GM12878 (cell line): ENCODE measurements around the gene CD52. TPM values are rescaled to one million over a fixed set of nuclear protein-coding genes. Genes with fewer than 3 reads are reported as not detected.

Experiments
- ATAC-seq: fragments of 200-7000 bp; cut with Tn5 transposase; 3 replicates; pipeline ENCODE4 v1.9.1; 2020; ENCODE audit warnings: mild to moderate bottlenecking, moderate library complexity
- BruUV-seq: library from RNA; stranded (reverse); fragments of 400-500 nt; replicated peaks from 2 replicates; lab custom pipeline; 2021; lab: Mats Ljungman, UMichigan
- CTCF ChIA-PET: fragments of 300-600 bp; sonication (Branson Sonifier 250); formaldehyde crosslinking; extraction: SDS; loops from one replicate; lab custom pipeline; 2021; ENCODE audit warnings: inconsistent platforms; lab: Yijun Ruan, JAX
- POLR2A ChIA-PET: fragments of 350-600 bp; formaldehyde crosslinking; extraction: SDS; loops from one replicate; lab custom pipeline; 2021; ENCODE audit warnings: inconsistent platforms; lab: Charles Lee
- RAD21 ChIA-PET: fragments of 300-600 bp; sonication (Branson Sonifier 250); formaldehyde crosslinking; loops from one replicate; lab custom pipeline; 2023; ENCODE audit warnings: antibody characterized with exemption; ENCODE audit not compliant: unreplicated experiment; lab: Charles Lee
- SMC1A ChIA-PET: fragments of 300-600 bp; sonication (Branson Sonifier 250); formaldehyde crosslinking; loops from one replicate; lab custom pipeline; 2023; ENCODE audit not compliant: unreplicated experiment, uncharacterized antibody; lab: Charles Lee
- DNase-seq: peaks from one replicate; pipeline ENCODE4 v3.0.0-alpha.2; 2011; ENCODE audit warnings: low read depth, low spot score
- FAIRE-seq: peaks from 3 replicates; lab custom pipeline; 2011; peaks lifted over from hg19 to GRCh38; lab: Jason Lieb, UNC
- H2AFZ ChIP-seq: 2 replicates; pipeline ENCODE4 v1.6.0; 2011; ENCODE audit warnings: low read depth, low read length, control low read depth; ENCODE audit not compliant: control insufficient read depth
- H3K27ac ChIP-seq: 2 replicates; pipeline ENCODE4 v1.5.1; 2011; ENCODE audit warnings: control low read depth; ENCODE audit not compliant: control insufficient read depth, insufficient read depth
- H3K27me3 ChIP-seq, 2 experiments: replicated peaks in 1 of 2; 2 replicates each; pipeline versions ENCODE4 v1.6.0 to v1.6.1; 2011; ENCODE audit warnings: low read length in 1 of 2; ENCODE audit not compliant: control insufficient read depth in 2 of 2, insufficient read depth in 2 of 2
- H3K36me3 ChIP-seq, 2 experiments: 2 replicates each; pipeline ENCODE4 v1.5.1; 2011; ENCODE audit warnings: low read length in 1 of 2; ENCODE audit not compliant: control insufficient read depth in 2 of 2, insufficient read depth in 2 of 2
- H3K4me1 ChIP-seq: 2 replicates; pipeline ENCODE4 v1.6.1; 2011; ENCODE audit warnings: mild to moderate bottlenecking, low read length, moderate library complexity, mixed read lengths; ENCODE audit not compliant: control insufficient read depth, insufficient read depth
- H3K4me2 ChIP-seq: 2 replicates; pipeline ENCODE4 v1.6.0; 2011; ENCODE audit warnings: control low read depth; ENCODE audit not compliant: control insufficient read depth, insufficient read depth
- H3K4me3 ChIP-seq: fragments of 200-600 bp; sonication (generic); 2 replicates; pipeline ENCODE4 v1.5.1; 2016
- H3K79me2 ChIP-seq: 2 replicates; pipeline ENCODE4 v1.6.0; 2011; ENCODE audit warnings: low read length; ENCODE audit not compliant: control insufficient read depth, insufficient read depth
- H3K9ac ChIP-seq: 2 replicates; pipeline ENCODE4 v1.8.0; 2011; ENCODE audit warnings: low read length, control low read depth, mixed read lengths; ENCODE audit not compliant: control insufficient read depth, insufficient read depth
- H3K9me3 ChIP-seq: replicated peaks from 3 replicates; pipeline ENCODE4 v1.5.1; 2011; ENCODE audit warnings: mild to moderate bottlenecking, low read length; ENCODE audit not compliant: control insufficient read depth, insufficient read depth
- H4K20me1 ChIP-seq: 2 replicates; pipeline ENCODE4 v1.6.0; 2011; ENCODE audit not compliant: control insufficient read depth, insufficient read depth
- CBFB ChIP-seq: IDR thresholded peaks from 2 replicates; pipeline ENCODE4 v1.6.1; 2016; ENCODE audit warnings: antibody characterized with exemption, low read depth
- KAT2A ChIP-seq: conservative IDR thresholded peaks from 2 replicates; pipeline ENCODE4 v1.6.1; 2011; ENCODE audit warnings: low read depth, low read length; ENCODE audit not compliant: control insufficient read depth
- POLR2AphosphoS5 ChIP-seq: IDR thresholded peaks from 2 replicates; pipeline ENCODE4 v1.6.1; 2011; ENCODE audit warnings: mild to moderate bottlenecking, low read length, inconsistent platforms
- RAD21 ChIP-seq: IDR thresholded peaks from 2 replicates; pipeline ENCODE4 v1.6.1; 2011; ENCODE audit warnings: mild to moderate bottlenecking, low read depth, low read length, moderate library complexity; ENCODE audit not compliant: insufficient read depth
- RUNX3 ChIP-seq: IDR thresholded peaks from 2 replicates; pipeline ENCODE4 v1.6.1; 2012; ENCODE audit warnings: low read length, inconsistent platforms
- SIX5 ChIP-seq: IDR thresholded peaks from 2 replicates; pipeline ENCODE4 v1.6.1; 2011; ENCODE audit warnings: mild to moderate bottlenecking, low read depth, low read length, moderate library complexity; ENCODE audit not compliant: severe bottlenecking
- SMAD1 ChIP-seq: fragments of 450-650 bp; IDR thresholded peaks from 2 replicates; pipeline ENCODE4 v1.6.1; 2018; ENCODE audit warnings: mild to moderate bottlenecking, low read depth; ENCODE audit not compliant: partially characterized antibody
- SMAD5 ChIP-seq: IDR thresholded peaks from 2 replicates; pipeline ENCODE4 v1.6.1; 2016; ENCODE audit warnings: antibody characterized with exemption, low read depth
- SMARCA5 ChIP-seq: fragments of 450-650 bp; IDR thresholded peaks from 2 replicates; pipeline ENCODE4 v1.6.1; 2017; ENCODE audit warnings: mild to moderate bottlenecking
- SMC3 ChIP-seq: IDR thresholded peaks from 2 replicates; pipeline ENCODE4 v1.6.1; 2011; ENCODE audit warnings: low read length, improper control_type of control experiment, borderline replicate concordance
- SREBF2 ChIP-seq: IDR thresholded peaks from 2 replicates; pipeline ENCODE4 v1.6.1; 2012; ENCODE audit warnings: mild to moderate bottlenecking, low read length
- SRF ChIP-seq, 2 experiments: IDR thresholded peaks; 2 replicates each; pipeline ENCODE4 v1.6.1; 2011; ENCODE audit warnings: low read depth in 2 of 2, low read length in 2 of 2, mild to moderate bottlenecking in 1 of 2, moderate library complexity in 1 of 2
- YY1 ChIP-seq: IDR thresholded peaks from 2 replicates; pipeline ENCODE4 v1.6.1; 2011; ENCODE audit warnings: low read depth, mild to moderate bottlenecking, low read length
- WGBS: methylation state at CpG from one replicate; pipeline ENCODE4 v1.1.6; 2016; ENCODE audit warnings: low lambda C conversion rate; ENCODE audit not compliant: insufficient replicate concordance, insufficient coverage; ENCODE audit errors: missing lambda C conversion rate; 5-methylcytosine and 5-hydroxymethylcytosine counted together
- in situ Hi-C: fragments of 300-500 bp; cut with MboI; formaldehyde crosslinking; loops from 9 replicates; pipeline ENCODE4 v1.14.3; 2018; ENCODE audit warnings: mixed read lengths
- intact Hi-C: fragments of 100-400 bp; cut with micrococcal nuclease; formaldehyde crosslinking; loops from one replicate; pipeline ENCODE4 v1.14.2; 2022; ENCODE audit not compliant: unreplicated experiment
- polyA plus RNA-seq, 11 experiments: library from polyadenylated mRNA; depleted of rRNA in 4 of 11; unstranded in 6 of 11; stranded (reverse) in 5 of 11; fragments of >200 nt; fragmentation: Nextera tagmentation in 4 of 11; fragmentation: Illumina TruSeq in 1 of 11; extraction: Ambion mirVana in 4 of 11; extraction: Trizol in 1 of 11; gene quantifications; 1 replicate in 1 of 11; 2 replicates in 10 of 11; pipeline versions ENCODE4 v1.2.1 to v1.2.3, GENCODE V29; 2011 to 2016; ENCODE audit warnings: inconsistent platforms in 2 of 11, missing spikeins in 2 of 11, low read depth in 1 of 11
- total RNA-seq, 4 experiments: library from RNA; depleted of rRNA in 3 of 4; stranded (reverse); fragments of >200 nt in 3 of 4; fragmentation: Illumina TruSeq in 1 of 4; extraction: Trizol in 1 of 4; gene quantifications; 2 replicates each; pipeline versions ENCODE4 v1.2.1 to v1.2.3, GENCODE V29; 2013 to 2021
- TF ChIP-seq, protein P1 (sequence below), 3 experiments: IDR thresholded peaks in 2 of 3; conservative IDR thresholded peaks in 1 of 3; 2 replicates each; pipeline ENCODE4 v1.5.1; 2011; ENCODE audit warnings: low read depth in 3 of 3, low read length in 3 of 3, mild to moderate bottlenecking in 3 of 3, control low read depth in 2 of 3, moderate library complexity in 2 of 3, inconsistent platforms in 1 of 3, mixed read lengths in 1 of 3; ENCODE audit not compliant: control insufficient read depth in 2 of 3, insufficient read depth in 1 of 3; ENCODE audit errors: extremely low read depth in 1 of 3
- TF ChIP-seq, protein P2 (sequence below): fragments of 450-650 bp; IDR thresholded peaks from 2 replicates; pipeline ENCODE4 v1.6.1; 2016; ENCODE audit warnings: mild to moderate bottlenecking

The CD52 gene
- total and polyA plus RNA-seq, 10 of the 15 experiments (the other 5 are each of a cell fraction or from before 2014, with no cell fraction given): 237 to 2,736 (median 532) TPM

DNA sequence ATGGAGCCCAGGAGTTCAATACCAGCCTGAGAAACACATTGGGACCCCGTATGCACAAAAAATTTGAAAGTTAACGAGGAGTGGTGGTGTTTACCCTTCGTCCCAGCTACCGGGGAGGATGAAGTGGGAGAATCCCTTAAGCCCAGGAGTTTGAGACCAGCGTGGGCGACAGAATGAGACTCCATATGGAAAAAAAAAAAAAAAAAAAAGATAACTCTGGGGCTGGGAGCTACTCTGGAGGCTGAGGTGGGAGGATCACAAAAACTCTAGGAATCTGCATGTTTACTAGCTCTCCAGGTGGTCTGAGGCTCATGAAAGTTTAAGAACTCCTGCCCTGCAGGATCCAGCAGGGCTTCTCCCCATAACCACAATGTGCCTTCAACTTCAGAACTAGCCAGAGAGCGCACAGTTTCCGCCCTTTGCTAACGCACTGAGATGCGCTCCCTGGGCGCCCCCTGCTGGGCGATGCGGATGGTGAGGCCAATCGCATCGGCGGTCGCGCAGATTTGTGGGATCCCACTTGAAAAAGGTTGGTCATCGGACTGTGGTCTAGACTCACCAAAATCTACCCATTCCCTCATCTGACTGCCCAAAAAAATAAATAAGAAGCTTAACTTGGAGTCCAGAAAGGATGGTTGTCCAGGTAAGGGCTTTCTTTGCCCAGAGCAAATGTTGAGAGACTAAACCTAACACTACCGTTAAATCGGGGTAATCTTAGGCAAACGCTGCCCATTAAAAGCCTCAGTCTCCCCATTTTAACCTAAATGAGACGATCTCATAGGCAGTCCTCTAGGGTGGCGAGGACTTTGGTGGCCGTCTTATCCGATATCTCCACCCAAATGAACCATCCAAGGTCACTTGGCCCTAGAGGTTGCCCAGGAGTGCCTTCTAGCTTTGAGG, 46.0 kb downstream of the CD52 start:
- SMC1A ChIA-PET: interaction anchor here (0.6 to 3.0 kb wide), 13 partner anchors 11 to 167 kb away, joined by 3 to 16 read pairs (median 4); no protein-coding TSS in a partner anchor
- no peaks in the 10 kb centered on the region; the same call in 1 of the 2 replicates for H3K4me1 ChIP-seq
- no peak overlapping the region for H3K4me3 ChIP-seq
- peak; percentile 16 for DNase-seq
- in situ Hi-C loops: no loop called here
- 20% methylated on average over 26 of the region's 26 CpGs for WGBS
- H2AFZ ChIP-seq: no peak overlapping the region
- no peak overlapping the region for H3K9ac ChIP-seq
- CTCF ChIA-PET: interaction anchor here (0.6 to 5.6 kb wide), 29 partner anchors 8 to 251 kb away, joined by 3 to 89 read pairs (median 5); partner anchors contain the start of genes CD52, CEP85, PDIK1L and ZNF593
- no peaks in the 10 kb centered on the region for H3K9me3 ChIP-seq
- H3K79me2 ChIP-seq: no peaks in the 10 kb centered on the region
- H3K4me2 ChIP-seq: no peak overlapping the region
- peak; percentile 91 for ATAC-seq
- POLR2A ChIA-PET: interaction anchor here (0.6 to 0.9 kb wide), 3 partner anchors 11 to 57 kb away, joined by 3 to 4 read pairs (median 3); no protein-coding TSS in a partner anchor
- RAD21 ChIA-PET: interaction anchor here (0.9 to 4.1 kb wide), 4 partner anchors 25 to 88 kb away, joined by 5 to 29 read pairs (median 5); no protein-coding TSS in a partner anchor
- intact Hi-C loops: loop anchor here (2.0 to 10.0 kb wide), 2 partner anchors 51 to 79 kb away; partner anchors contain the start of gene LIN28A
- H3K27ac ChIP-seq: no peak overlapping the region
- H3K27me3 ChIP-seq: peaks cover 3 to 5% of the 10 kb centered on the region in 2 experiments; a peak in 3 of 4 replicates
- peak; percentile 84 for FAIRE-seq
- H4K20me1 ChIP-seq: no peaks in the 10 kb centered on the region
- no peaks in the 10 kb centered on the region for H3K36me3 ChIP-seq
- BruUV-seq: no TSS peak
- TF ChIP-seq RUNX3 (peak; percentile 68), CBFB (0 out of 2 replicates have a peak, but pooled peaks have one; percentile 24), POLR2AphosphoS5 (no peak), SMARCA5 (0 out of 2 replicates have a peak, but pooled peaks have one; percentile 49), SMAD1 (no peak), SRF (IDR thresholded peaks at IDR 0.05; ENCODE audit: low read depth in 2 of 2, low read length in 2 of 2) (no peak), YY1 (peak; percentile 63; the same call in 1 of the 2 replicates), SREBF2 (no peak), KAT2A (no peak), SIX5 (no peak), RAD21 (peak; percentile 81), SMC3 (peak; percentile 79), SMAD5 (no peak)
- TF ChIP-seq, protein P1, sequence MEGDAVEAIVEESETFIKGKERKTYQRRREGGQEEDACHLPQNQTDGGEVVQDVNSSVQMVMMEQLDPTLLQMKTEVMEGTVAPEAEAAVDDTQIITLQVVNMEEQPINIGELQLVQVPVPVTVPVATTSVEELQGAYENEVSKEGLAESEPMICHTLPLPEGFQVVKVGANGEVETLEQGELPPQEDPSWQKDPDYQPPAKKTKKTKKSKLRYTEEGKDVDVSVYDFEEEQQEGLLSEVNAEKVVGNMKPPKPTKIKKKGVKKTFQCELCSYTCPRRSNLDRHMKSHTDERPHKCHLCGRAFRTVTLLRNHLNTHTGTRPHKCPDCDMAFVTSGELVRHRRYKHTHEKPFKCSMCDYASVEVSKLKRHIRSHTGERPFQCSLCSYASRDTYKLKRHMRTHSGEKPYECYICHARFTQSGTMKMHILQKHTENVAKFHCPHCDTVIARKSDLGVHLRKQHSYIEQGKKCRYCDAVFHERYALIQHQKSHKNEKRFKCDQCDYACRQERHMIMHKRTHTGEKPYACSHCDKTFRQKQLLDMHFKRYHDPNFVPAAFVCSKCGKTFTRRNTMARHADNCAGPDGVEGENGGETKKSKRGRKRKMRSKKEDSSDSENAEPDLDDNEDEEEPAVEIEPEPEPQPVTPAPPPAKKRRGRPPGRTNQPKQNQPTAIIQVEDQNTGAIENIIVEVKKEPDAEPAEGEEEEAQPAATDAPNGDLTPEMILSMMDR (IDR thresholded peaks at IDR 0.05 in 2 of 3, conservative IDR thresholded peaks at IDR 0.05 in 1 of 3; ENCODE audit: control insufficient read depth in 2 of 3, extremely low read depth in 1 of 3, insufficient read depth in 1 of 3, low read depth in 3 of 3, low read length in 3 of 3): peak; percentile 85 to 98 (median 98)
- TF ChIP-seq, protein P2, sequence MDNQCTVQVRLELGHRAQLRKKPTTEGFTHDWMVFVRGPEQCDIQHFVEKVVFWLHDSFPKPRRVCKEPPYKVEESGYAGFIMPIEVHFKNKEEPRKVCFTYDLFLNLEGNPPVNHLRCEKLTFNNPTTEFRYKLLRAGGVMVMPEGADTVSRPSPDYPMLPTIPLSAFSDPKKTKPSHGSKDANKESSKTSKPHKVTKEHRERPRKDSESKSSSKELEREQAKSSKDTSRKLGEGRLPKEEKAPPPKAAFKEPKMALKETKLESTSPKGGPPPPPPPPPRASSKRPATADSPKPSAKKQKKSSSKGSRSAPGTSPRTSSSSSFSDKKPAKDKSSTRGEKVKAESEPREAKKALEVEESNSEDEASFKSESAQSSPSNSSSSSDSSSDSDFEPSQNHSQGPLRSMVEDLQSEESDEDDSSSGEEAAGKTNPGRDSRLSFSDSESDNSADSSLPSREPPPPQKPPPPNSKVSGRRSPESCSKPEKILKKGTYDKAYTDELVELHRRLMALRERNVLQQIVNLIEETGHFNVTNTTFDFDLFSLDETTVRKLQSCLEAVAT: no peak
